ENCODE results near the gene SHANK2. TPM values are rescaled to one million over a fixed set of nuclear protein-coding genes. Genes with fewer than 3 reads are reported as not detected.

SHANK2 gene
- total and polyA plus RNA-seq, 11 donors = under 0.01 to 1.5 (median 0.31) TPM; not detected in 5

DNA sequence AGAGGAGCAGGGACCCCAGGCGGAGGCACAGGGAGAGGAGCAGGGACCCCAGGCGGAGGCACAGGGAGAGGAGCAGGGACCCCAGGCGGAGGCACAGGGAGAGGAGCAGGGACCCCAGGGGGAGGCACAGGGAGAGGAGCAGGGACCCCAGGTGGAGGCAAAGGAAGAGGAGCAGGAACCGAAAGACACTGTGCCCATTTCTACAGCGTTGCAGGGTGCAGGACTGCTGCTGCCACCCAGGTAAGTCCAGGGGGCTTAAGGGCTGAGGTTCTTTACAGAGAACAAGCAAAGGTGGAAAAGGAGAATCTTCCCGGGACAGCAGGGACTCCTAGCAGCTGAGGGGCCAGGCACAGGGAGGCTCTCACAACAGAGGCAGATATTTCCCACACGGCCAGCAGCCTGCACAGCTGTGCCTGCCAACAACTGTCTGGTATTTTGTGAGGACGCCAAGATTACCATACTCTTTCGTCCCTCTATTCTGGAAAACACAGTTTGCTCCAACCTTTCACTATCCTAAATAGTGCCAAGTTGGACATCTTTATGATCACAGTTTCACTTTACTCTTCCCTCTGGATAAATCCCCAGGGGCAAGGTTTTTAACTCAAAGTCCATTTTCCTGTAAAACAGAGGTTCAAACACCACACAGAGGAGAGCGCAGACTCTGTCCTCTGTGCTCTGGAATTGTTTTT is 39.4 kb downstream of the SHANK2 start:
- Histone ChIP-seq H3K27ac (no peak overlapping the region), H3K27me3 (peaks cover 0 to 48% (median 5%) of the 10 kb centered on the region in 9 donors), H3K4me3 (no peak overlapping the region), H3K36me3 (no peaks in the 10 kb centered on the region), H3K9me3 (no peaks in the 10 kb centered on the region), H3K4me1 (peaks cover 0 to 7% (median 0%) of the 10 kb centered on the region in 12 donors)
- intact Hi-C loops (cut with DNase I) = no loop called here
- TF ChIP-seq POLR2A (IDR thresholded peaks at IDR 0.05) = no peak
- TF ChIP-seq, protein P1, sequence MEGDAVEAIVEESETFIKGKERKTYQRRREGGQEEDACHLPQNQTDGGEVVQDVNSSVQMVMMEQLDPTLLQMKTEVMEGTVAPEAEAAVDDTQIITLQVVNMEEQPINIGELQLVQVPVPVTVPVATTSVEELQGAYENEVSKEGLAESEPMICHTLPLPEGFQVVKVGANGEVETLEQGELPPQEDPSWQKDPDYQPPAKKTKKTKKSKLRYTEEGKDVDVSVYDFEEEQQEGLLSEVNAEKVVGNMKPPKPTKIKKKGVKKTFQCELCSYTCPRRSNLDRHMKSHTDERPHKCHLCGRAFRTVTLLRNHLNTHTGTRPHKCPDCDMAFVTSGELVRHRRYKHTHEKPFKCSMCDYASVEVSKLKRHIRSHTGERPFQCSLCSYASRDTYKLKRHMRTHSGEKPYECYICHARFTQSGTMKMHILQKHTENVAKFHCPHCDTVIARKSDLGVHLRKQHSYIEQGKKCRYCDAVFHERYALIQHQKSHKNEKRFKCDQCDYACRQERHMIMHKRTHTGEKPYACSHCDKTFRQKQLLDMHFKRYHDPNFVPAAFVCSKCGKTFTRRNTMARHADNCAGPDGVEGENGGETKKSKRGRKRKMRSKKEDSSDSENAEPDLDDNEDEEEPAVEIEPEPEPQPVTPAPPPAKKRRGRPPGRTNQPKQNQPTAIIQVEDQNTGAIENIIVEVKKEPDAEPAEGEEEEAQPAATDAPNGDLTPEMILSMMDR (IDR thresholded peaks at IDR 0.05) = no peak
- DNase-seq (no peak), ATAC-seq (peak in 2 of 4 donors; percentile 32 to 49)
- WGBS, 4 donors = 52 to 64% (median 60%) methylated on average over 10 of the region's 10 CpGs

DNA sequence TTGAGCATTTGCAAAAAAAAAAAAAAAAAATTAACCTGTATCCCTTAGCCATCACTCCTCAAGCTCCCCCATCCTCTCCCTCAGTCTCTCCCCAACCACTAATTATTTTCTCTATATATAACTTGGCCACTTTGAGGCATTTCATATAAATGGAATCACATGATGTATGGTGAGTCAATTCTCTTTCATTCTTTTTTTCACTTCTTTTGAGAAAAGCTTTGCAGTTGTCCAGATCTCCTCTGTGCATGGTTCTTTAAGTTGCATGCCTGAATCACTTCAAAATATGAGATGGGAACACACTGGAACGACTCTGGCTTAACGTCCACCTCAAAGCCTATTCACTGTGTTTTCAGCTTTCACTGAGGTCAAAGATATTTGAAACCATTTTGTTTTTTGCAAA is 40.7 kb downstream of the SHANK2 start:
- intact Hi-C loops (cut with DNase I) = no loop called here
- Histone ChIP-seq H3K27ac (no peak overlapping the region), H3K9me3 (no peaks in the 10 kb centered on the region), H3K4me1 (peaks cover 0 to 7% (median 0%) of the 10 kb centered on the region in 12 donors), H3K4me3 (no peak overlapping the region), H3K36me3 (no peaks in the 10 kb centered on the region), H3K27me3 (peaks cover 0 to 41% (median 5%) of the 10 kb centered on the region in 9 donors)
- TF ChIP-seq POLR2A (IDR thresholded peaks at IDR 0.05) = no peak
- TF ChIP-seq, protein P1 (IDR thresholded peaks at IDR 0.05) = no peak
- no peak for ATAC-seq
- DNase-seq = no peak
- WGBS, 4 donors = 71 to 83% (median 75%) methylated on average over 2 of the region's 2 CpGs

DNA sequence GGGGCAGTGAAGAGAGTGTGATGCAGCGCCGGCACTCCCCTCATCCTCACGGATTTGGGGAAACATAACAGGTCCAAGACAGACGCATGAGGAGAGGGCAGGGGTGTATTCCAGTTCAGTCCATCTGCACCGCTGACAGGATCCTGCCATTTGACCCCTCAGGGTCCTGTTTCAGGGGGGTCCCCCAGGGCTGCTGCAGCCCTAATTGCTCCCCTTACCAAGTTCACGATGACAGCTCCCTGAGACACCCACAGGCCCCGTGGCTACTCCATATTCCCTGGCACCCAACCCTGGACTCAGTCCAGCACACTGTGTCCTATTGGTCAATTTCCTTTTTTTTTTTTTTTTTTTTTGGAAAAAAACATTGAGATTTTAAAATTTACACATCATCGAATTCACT is 41.5 kb downstream of the SHANK2 start:
- TF ChIP-seq, protein P1 (IDR thresholded peaks at IDR 0.05) = no peak
- no peak for TF ChIP-seq POLR2A (IDR thresholded peaks at IDR 0.05)
- ATAC-seq = no peak
- WGBS, 4 donors = 74 to 79% (median 75%) methylated on average over 8 of the region's 8 CpGs
- Histone ChIP-seq H3K4me3 (no peak overlapping the region), H3K9me3 (no peaks in the 10 kb centered on the region), H3K27ac (no peak overlapping the region), H3K27me3 (peaks cover 0 to 37% (median 5%) of the 10 kb centered on the region in 9 donors), H3K4me1 (peaks cover 0 to 7% (median 0%) of the 10 kb centered on the region in 12 donors), H3K36me3 (no peaks in the 10 kb centered on the region)
- no peak for DNase-seq
- intact Hi-C loops (cut with DNase I) = no loop called here

DNA sequence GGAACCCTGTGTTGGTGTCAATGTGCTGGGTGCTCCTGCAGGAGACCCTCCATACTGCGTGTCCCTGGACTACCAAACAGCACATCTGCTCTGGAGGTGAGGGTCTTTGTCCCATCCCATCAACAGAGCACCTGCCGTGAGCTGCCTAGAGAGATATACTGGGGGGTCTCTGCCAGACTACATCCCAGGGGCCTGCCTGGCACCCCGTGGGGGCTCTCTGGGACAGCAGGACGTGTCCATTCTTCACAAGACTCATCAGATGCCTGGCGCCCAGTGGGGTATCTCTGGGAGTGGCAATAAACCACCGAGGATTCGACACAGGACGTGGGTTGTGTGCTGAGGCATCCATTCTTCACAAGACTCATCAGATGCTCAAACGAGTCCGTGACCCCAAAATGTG is 42.7 kb downstream of the SHANK2 start:
- no peak for ATAC-seq
- 77 to 84% (median 83%) methylated on average over 9 to 10 of the region's 10 CpGs for WGBS, 4 donors

More for the DNA sequence above, 42.7 kb downstream of the SHANK2 start:
- H3K36me3 ChIP-seq = no peaks in the 10 kb centered on the region
- peaks cover 0 to 7% (median 0%) of the 10 kb centered on the region in 12 donors for H3K4me1 ChIP-seq
- H3K4me3 ChIP-seq = no peak overlapping the region
- TF ChIP-seq POLR2A (IDR thresholded peaks at IDR 0.05) = no peak
- TF ChIP-seq, protein P1 (IDR thresholded peaks at IDR 0.05) = no peak
- DNase-seq = no peak
- intact Hi-C loops (cut with DNase I) = no loop called here
- H3K27me3 ChIP-seq = peaks cover 0 to 26% (median 5%) of the 10 kb centered on the region in 9 donors
- no peak overlapping the region for H3K27ac ChIP-seq
- no peaks in the 10 kb centered on the region for H3K9me3 ChIP-seq
